GM13976 (cell line): Measurements from ENCODE around the gene TSR1.

Experiments used
- DNase-seq: peaks from one replicate; pipeline ENCODE4 v3.0.0; 2012; ENCODE audit warnings: low spot score
- CTCF ChIP-seq: IDR thresholded peaks from 2 replicates; pipeline ENCODE4 v1.5.1; 2012; ENCODE audit warnings: borderline replicate concordance, mild to moderate bottlenecking; ENCODE audit not compliant: insufficient read depth; ENCODE audit errors: extremely low read depth, missing control alignments, control extremely low read depth
- in situ Hi-C: fragments of 300-500 bp; cut with MboI; formaldehyde crosslinking; loops from one replicate; pipeline ENCODE4 v1.12.0; 2022; ENCODE audit warnings: low sequenced_read_pairs, mixed read lengths, inconsistent platforms; ENCODE audit not compliant: unreplicated experiment

The TSR1 gene

DNA sequence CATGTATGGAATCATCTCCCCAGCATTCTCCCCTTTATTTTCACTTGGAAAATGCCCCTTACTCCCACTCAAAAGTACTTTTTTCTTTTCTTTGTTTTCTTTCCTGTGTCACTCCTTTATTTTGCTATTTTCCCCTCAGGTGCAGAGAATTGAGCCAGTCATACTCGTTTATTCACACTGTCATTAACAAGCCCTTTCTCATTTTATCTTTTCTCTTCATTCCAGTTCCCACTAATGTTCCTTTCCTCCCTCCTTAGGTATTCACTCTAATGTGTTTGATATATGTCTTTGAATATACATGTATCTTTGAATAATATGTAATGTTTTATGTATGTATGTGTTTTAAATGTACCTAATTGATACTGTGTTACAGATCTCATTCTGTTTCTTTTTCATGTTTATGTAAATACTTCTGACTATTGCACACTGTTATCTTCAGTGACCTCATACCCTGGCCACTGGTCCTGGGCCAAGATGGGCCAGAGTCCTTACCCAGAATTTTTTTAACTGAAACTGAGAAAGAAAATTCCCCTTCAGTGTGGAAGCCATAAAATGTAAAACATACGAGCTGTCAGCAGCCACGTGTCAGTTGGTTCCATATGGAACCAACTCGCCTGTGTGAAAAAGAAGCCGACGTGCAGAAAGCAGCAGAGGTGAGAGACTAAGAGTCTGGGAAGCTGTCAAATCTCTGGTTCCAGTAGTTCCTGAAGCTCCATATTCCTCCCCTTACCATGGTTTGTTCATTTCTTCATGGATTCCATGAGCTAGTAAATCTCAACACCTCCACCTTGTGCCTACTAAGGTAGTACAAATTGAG lies 26.7 kb downstream of the TSR1 start:
- no peak for DNase-seq
- TF ChIP-seq CTCF = no peak
- in situ Hi-C loops = no loop called here

- DNase-seq = no peak
- TF ChIP-seq CTCF = no peak
- in situ Hi-C loops = no loop called here
Measured at GRCh38 chr17:2304931-2305330, 31.3 kb downstream of the TSR1 start.

- in situ Hi-C loops = no loop called here
- TF ChIP-seq CTCF = no peak
Measured at GRCh38 chr17:2303204-2304188, 32.8 kb downstream of the TSR1 start, which contains the start of the genes SMG6 and SRR. Gene SMG6, minus strand, starts transcription at chr17:2303785. Its CDS starts 65 bp downstream, at chr17:2303720. Gene SRR, plus strand, starts transcription at chr17:2303950. Its CDS starts 11,611 bp downstream, at chr17:2315561.

DNA sequence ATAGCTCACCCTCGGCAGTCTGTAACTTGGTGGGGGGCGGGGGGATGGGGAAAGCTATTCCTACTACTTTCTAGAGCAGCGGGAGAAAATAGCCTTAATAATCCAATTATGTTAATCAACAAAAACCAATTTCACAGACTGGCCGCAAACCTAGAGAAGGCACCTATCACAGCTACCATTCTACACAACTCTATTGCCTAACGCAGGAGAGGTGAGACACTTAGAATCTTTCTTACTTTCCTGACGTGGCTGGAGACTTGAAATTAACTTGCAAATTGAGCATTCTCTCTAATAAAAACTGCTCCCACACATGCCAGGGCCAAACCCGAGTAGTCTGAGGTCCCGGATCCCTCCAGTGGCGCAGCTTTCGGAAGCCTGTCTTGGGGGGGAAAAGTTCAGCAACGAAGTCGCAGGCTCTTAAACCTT lies 33.5 kb downstream of the TSR1 start:
- no peak for DNase-seq
- TF ChIP-seq CTCF = no peak
- in situ Hi-C loops = no loop called here

More at GRCh38 chr17:2303204-2304188, 32.8 kb downstream of the TSR1 start, which contains the start of the genes SMG6 and SRR:
- peak; percentile 99 for DNase-seq

- in situ Hi-C loops = loop anchor here (25.0 kb wide), 1 partner anchor 412 kb away; no protein-coding TSS in a partner anchor
- no peak for TF ChIP-seq CTCF
- DNase-seq = no peak
Measured at GRCh38 chr17:2299756-2300155, 36.5 kb downstream of the TSR1 start.

DNA sequence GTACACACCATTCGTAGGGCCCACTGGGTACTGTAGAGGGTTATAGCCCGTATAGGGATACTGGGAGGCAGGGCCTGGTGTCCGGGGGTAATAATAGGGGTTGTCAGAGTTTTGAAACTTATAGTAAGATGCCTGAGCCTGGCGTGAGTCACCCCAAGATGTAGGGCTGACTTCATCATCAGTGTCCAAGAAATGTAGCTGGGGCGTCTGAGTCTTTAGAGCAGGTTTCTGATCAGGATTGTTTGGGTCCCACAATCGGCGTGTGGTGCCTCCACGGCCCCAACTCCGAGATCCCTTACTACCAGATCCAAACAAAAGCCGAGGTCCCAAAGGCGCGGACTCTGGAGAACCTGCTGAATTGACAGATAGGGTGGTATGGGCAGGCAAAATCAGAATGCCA lies 37.1 kb downstream of the TSR1 start:
- DNase-seq = no peak
- in situ Hi-C loops = loop anchor here (25.0 kb wide), 1 partner anchor 412 kb away; no protein-coding TSS in a partner anchor
- no peak for TF ChIP-seq CTCF
